GM21529 (cell line): ENCODE results near the gene POP7.

Experiments used
- ATAC-seq: cut with Tn5 transposase; IDR thresholded peaks from one replicate; pipeline ENCODE4 v1.9.1; 2021; ENCODE audit not compliant: unreplicated experiment

POP7 gene

GRCh38 chr7:100679129-100679926 lies 26.6 kb upstream of the POP7 start:
- no peak for ATAC-seq

- ATAC-seq: no peak
Observed at GRCh38 chr7:100679927-100680575, 25.9 kb upstream of the POP7 start.

- no peak for ATAC-seq
Observed at GRCh38 chr7:100680576-100681271, 25.2 kb upstream of the POP7 start.

- no peak for ATAC-seq
Observed at GRCh38 chr7:100681491-100682227, 24.3 kb upstream of the POP7 start.

DNA sequence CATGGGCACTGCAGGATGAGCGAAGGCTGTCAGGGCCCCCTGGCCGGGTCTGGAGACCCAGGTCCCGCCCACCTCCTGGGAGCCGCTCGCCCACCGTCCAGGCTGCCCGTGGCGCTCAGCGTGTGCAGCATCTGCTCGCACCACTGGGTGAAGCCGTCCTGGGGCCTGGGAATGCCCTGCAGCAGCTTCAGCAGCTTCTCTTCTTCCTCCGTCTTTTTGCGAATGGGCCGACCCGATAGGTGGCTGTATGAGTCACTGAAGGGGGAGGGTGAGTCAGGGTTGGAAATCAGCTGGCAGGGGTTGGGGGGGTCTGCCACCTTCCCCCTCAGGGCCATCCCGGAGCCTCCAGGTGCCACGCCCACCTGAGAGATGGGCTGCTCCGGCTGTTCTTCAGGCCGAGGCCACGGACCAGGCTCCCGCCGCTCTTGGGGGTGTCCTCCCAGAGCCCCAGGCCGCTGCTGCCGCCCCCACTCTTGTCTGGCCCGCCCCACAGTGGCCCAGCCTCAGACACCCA lies 23.6 kb upstream of the POP7 start:
- no peak for ATAC-seq

GRCh38 chr7:100682991-100683658 lies 22.8 kb upstream of the POP7 start:
- ATAC-seq: no peak

DNA sequence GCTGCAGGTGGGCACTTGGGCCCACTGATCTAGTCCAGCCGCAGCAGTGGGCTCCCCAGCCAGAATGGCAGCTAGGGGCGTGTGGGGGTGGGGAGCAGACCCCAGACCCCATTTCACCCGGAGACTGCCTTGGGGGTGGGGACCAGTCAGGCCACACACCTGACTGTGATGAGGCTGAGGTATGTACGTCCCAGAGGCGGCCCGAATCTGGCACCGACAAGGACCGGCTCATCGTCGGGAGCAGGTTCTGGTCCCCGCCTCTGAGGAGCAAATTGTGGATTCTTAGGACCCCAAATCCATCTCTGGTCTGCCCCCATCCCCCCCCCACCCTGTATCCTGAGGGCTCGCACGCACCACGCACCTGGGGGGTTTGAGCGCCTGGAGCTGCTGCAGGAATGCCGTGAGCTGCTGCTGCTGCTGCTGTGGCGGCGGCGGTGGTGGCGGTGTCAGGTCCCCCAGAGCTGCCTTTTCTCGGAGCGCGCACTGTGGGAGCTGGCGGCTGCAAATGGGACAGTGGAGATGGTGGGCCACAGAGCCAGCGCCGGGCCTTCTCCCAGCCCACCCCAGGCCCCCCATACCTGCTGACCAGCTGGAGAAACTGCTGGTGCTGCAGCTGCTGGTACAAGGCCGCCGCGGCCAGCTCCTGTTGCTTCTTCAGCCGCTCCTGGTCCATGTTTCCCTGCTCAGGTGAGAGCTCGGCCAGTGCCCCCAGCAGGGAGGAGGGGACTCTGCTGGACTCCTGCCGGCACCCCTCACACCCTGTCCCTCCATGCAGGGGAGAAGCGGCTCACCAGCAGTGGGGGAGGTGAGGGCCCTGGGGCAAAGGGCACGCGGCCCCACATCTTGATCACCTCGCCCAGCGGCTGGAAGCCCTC lies 22.0 kb upstream of the POP7 start:
- ATAC-seq: no peak

DNA sequence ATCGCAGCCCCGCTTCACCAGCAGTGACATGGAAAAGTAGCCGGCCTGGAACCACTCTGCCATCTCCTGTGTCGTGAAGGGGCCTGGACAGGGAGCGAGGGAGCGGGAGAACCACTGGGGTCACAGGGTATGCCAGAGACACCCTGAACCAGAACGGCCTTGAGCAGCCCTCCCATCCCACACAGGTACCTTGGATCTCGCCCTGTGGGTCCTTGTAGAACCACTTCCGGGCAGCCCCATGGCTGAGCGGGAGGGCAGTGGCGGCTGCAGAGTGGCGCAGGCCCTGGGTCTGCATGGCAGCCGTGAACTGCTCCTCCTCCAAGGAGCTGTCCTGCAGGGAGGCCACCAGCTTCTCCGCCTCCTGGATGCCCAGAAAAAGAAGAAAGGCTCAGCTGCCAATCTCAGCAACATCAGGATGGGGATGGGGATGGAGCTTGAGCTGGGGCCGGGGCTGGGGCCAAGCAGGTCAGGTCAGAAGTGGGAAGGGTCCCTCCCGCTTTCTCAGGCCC lies 21.3 kb upstream of the POP7 start:
- ATAC-seq: no peak

GRCh38 chr7:100685049-100685605 lies 20.8 kb upstream of the POP7 start:
- ATAC-seq: no peak

DNA sequence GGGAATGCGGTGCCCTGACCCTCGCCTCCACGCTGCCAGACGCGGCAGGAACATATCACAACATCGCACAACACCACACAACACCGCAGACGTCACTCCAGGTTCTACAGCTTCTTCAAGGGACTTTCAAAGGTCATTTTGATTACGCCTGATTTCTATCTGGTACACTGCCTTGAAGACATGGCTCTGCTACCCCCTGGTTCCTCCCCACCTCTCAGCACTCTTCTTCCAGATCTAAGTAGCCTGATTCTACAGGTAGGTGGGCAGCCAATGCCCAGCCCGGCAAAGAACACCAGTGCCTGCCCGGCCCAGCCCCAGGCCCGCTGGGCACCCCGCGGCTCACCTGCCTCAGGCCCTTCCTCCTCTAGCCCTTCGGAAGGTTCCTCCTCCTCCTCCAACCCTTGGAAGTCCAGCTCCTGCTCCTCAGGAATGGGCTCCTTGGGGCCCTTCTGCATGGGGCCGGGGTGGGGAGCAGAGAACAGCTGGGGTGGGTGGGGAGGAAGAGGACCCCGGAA lies 20.2 kb upstream of the POP7 start:
- no peak for ATAC-seq

- ATAC-seq: no peak
Observed at GRCh38 chr7:100686201-100686821, 19.6 kb upstream of the POP7 start.

GRCh38 chr7:100686822-100687211 lies 19.1 kb upstream of the POP7 start:
- no peak for ATAC-seq

- ATAC-seq: no peak
Observed at GRCh38 chr7:100687261-100687660, 18.7 kb upstream of the POP7 start.

DNA sequence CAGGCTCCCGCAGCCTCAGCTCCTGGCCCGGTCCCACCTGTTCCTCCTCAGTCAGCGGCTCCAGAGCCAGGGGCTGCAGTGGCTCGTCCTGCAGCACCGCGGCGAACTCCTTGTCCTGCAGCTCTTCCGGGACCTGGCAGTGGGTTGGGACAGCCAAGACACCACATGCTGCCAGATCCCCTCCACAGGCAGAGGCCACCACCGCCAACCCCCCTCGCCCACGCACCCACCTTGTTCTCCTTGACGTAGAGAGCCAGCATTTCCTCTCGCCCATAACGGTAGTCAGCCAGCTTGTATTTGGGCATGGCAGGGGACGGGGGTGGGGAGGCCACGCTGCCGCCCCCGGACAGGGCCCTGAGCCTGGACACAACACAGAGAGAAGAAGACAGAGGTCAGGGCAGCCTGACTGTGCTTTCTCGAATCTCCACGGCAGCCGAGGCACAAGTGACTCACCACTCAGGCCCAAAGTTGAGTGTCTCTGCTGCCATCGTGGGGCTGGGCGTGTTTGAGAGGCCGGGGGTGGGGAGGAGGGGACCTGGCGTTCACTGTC lies 18.1 kb upstream of the POP7 start:
- no peak for ATAC-seq

GRCh38 chr7:100688326-100688860 lies 17.5 kb upstream of the POP7 start:
- ATAC-seq: no peak

DNA sequence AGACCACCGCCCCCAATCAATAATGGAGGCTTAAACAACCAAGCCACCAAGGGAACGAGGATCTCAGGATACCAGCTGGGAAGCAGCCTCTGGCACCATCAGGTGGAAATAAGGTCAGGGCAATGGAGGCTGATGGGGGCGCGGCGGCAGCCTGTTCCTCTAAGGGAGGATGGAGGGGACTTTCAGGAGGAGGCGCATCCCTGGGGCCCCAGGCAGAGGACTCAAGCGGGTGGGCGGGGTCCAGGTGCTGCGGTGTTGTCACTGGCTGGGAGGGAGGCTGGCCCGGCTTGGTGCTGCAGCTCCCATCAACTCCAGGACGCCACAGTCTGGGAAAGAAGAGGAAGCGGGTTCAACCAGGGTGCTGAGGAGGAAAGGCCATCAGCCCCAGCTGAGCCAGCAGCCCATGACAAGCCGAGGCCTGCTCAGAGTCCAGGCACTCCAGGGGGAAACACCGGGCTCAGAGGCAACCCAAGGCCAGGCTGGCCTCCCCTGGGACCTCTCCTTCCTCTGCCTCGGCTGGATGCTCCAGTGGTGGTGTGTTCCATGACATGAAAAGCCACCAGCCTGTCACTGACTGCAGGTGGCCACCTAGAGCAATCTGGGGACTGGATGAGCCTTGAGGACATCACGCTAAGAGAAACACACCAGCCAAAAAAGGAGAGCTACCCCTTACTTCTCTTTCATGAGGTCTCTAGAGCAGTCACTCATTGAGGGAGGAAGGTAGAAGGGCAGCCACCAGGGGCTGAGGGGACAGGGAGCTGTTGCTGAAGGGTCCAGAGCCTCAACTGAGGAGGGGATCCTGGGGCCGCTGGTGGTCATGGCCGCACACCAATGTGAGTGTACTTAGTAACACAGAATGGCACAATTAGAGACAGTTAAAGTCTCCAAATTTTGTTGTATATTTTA lies 16.4 kb upstream of the POP7 start:
- ATAC-seq: no peak
